Mammary epithelial cell (primary cell): ENCODE measurements around the gene CHST12.

Experiments
- EZH2 ChIP-seq: IDR thresholded peaks from 2 replicates; pipeline ENCODE4 v1.6.1; 2012; ENCODE audit warnings: low read length, inconsistent platforms, borderline replicate concordance
- TF ChIP-seq, protein P1 (sequence below), 2 donors: IDR thresholded peaks in 1 of 2; conservative IDR thresholded peaks in 1 of 2; 2 replicates each; pipeline ENCODE4 v1.5.1; 2011 to 2012; ENCODE audit warnings: inconsistent platforms in 2 of 2, low read length in 2 of 2, mild to moderate bottlenecking in 2 of 2, control low read depth in 1 of 2, low read depth in 1 of 2; ENCODE audit not compliant: insufficient read depth in 1 of 2; ENCODE audit errors: extremely low read depth in 1 of 2

GRCh38 chr7:2416063-2416462 lies 12.7 kb downstream of the CHST12 start:
- TF ChIP-seq, protein P1, sequence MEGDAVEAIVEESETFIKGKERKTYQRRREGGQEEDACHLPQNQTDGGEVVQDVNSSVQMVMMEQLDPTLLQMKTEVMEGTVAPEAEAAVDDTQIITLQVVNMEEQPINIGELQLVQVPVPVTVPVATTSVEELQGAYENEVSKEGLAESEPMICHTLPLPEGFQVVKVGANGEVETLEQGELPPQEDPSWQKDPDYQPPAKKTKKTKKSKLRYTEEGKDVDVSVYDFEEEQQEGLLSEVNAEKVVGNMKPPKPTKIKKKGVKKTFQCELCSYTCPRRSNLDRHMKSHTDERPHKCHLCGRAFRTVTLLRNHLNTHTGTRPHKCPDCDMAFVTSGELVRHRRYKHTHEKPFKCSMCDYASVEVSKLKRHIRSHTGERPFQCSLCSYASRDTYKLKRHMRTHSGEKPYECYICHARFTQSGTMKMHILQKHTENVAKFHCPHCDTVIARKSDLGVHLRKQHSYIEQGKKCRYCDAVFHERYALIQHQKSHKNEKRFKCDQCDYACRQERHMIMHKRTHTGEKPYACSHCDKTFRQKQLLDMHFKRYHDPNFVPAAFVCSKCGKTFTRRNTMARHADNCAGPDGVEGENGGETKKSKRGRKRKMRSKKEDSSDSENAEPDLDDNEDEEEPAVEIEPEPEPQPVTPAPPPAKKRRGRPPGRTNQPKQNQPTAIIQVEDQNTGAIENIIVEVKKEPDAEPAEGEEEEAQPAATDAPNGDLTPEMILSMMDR (conservative IDR thresholded peaks at IDR 0.05 in 1 of 2, IDR thresholded peaks at IDR 0.05 in 1 of 2; ENCODE audit: extremely low read depth in 1 of 2, insufficient read depth in 1 of 2, low read depth in 1 of 2, low read length in 2 of 2) = no peak
- TF ChIP-seq EZH2 = no peak
